Right hindlimb (tissue), 1 donor: ENCODE results near the gene NYNRIN.

Experiments used
- DNase-seq: peaks from one replicate; pipeline ENCODE4 v3.0.0-alpha.2; 2018

NYNRIN gene

GRCh38 chr14:24395609-24396582, 2.9 kb upstream of the NYNRIN start:
- no peak for DNase-seq

DNA sequence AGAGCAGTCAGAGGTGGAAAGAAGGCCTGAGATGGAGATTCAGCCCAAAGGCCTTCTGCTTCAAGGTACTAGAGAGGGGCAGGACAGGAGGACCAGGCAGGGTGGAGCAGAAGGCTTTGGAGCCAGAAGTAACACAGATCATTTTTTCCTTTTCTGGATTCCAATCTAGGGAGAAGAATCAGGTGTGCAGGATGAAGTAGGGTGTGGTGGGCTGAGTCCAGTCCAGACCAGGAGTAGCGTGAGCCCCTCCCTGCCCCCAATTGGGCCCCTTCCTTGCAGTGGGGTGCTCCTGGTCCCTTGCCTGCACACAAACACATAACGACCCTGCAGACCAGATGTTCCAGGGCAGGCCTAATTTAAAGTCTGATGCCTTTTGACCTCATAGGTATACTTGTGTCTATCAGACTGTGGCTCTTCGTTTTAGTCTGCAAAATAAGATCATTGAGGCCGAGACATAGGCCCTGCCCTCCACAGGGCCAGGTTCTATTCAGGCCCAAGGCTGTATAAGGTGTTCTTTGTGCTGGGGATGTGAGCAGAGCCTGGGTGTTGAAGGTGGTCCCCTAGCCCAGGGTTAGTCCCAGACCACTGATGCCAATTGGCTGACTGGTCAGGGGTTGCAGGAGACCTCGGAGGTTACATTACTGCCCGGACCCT, 1.0 kb upstream of the NYNRIN start:
- no peak for DNase-seq

- DNase-seq: peak; percentile 80
These were observed 530 bp upstream of the NYNRIN start for GRCh38 chr14:24398293-24398652.

GRCh38 chr14:24399447-24399822, 632 bp downstream of the NYNRIN start:
- DNase-seq: no peak

DNA sequence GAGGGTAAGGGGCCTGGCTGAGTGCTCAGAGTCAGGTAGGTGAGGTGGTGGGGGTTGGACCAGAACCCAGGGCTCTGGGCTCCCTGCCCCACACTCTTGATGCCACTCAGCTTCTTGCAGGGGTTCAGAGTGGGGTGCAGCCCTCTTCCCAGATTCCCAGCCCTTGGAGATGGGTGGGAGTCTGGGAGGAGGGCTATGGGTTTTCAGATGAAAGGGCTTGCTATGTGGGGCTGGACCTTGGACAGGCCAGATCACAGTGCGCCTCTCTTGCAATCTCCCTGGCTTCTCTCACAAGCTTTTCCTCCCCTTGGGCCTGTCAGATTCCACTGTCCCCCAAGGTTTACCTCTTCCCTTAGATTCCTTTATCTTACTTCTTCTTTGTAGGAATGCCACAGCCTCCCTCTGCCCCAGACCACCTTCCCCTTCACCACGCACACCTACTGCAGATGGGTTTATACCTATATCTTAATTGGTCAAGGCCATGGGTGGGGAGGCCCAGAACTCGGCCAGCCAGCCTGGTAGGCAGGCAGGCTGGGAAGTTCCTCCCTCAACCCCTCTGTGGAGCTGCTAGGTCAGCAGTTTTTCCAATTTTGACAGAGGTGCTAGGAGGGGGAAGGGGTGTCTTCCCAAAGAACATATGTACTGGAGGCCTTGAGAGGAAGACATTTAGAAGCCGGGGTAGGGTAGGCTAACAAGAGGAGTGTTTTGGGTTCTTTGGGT, 1.4 kb downstream of the NYNRIN start:
- DNase-seq: no peak

DNA sequence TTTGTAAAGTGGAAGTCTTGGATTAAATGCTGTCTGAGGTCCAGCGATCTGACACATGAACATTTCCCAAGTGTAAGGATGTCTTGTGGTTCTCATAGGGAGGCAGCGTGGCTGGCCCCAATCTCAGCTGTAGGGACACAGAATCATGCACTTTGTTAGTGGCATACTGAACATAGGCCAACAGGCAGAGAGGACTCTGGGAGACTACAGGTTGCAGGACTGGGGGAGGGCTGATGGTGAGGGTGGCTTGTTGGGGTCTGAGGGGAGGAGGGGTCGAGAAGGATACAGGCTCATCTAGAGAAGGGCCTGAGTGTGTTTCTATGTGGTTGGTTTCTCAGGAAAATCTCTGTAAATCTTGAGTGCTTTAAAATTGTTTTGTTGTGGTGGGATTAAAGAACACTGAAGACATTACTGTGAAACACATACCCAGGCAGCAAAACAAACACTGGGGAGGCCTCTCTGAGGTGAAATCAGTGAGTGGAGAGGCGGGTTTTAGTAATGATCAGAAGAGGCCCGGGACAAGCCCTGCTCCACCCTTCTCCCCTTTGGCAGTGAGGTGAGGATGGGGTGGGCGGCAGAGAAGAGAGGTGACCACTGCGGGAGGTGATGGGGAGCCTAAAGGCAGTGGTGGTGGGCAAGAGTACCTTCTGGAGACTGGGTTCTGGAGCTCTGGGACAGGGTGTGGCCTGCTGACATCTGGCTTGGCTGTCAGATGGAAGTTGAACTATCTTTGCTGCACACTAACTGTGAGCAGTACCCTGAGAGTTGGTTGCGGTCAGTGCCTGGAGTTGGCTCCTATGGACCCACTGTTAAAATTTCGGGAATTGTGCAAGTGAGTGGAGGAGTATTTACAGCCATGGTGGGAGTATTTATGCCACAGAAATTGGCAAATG, 3.3 kb downstream of the NYNRIN start:
- no peak for DNase-seq

DNA sequence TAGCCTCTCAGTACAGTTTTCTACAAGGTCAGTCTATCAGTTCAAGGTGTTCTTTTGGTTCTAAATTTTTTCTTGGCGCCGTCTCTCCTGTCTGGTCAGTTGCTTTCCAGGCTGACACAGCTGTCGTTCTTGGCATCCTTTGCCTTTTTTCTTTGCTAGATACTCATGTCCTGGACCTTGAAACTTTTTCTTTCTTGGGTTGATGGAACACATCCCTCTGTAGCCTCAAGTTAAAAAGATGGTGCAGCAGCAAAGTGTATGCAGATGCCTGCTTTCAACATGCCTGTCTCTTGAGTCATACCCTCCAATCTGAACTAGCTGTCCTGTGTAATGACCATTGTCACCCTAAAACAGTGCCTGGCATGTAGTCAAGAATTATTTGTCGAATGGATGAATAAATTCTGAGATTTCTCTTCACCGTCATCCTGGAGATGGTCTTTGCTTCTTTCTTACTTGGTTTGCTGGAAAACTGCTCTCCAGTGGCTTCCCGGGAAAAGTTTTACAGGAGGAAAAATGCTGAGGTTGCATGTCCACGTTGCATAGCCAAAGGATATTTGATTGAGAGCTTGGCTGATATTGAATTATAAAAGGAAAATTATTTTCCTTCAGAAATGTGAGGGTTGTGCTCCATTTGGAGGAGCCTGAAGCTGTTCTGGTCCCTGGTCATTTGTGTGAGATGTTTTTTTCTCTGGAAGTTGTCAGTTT, 4.6 kb downstream of the NYNRIN start:
- DNase-seq: no peak

GRCh38 chr14:24404814-24405213, 6.0 kb downstream of the NYNRIN start:
- DNase-seq: no peak

DNA sequence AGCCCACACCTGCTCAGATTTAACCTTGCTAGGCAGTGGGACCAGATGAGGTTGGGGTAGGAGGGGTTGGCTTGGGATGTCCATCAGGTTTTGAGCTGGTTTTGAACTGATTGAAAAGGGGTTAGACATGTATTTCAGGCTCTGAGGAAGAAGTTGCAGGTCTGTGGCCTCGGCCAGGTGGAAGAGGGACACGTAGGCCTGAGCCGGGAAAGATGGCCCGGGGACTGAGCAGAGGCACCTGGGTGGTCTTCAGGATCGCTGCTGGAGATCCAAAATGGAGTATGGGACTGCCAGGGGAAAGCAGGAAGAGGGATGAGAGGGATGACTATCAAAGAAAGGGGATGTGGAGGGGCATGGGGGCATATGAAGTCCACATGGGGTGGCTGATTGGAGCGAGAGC, 7.6 kb downstream of the NYNRIN start:
- DNase-seq: no peak

DNA sequence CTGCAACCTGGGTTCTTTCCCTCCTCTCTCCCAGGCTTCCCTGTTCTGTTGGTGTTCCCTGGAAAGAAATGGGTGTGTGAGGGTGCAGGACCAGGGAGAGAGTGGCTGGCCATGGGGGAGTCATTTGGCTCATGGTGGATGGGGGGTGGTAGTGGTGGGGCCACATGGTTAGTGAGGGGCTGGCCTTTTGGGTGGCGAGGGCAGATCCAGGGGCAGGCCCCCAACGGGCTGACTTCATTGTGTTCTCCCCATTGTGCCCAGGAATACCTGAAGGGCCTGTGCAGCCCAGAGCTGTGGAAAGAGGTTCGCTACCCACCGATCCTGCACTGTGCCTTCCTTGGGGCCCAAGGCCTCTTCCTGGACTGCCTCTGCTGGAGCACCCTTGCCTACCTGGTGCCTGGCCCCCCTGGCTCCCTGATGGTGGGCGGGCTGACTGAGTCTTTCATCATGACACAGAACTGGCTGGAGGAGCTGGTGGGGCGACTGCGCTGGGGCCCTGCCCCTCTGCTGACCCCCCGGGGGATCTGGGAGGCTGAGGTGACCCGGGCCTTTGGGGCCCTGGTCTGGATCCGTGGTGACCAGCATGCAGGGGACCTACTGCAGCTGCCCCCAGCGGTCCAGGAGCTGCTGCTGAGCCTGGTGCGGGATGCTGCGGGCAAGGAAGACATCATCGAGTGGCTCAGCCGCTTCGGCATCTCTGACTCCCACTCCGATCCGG, 9.0 kb downstream of the NYNRIN start:
- DNase-seq: no peak

GRCh38 chr14:24408764-24409163, 10.0 kb downstream of the NYNRIN start:
- peak; percentile 63 for DNase-seq

- no peak for DNase-seq
These were observed 10.4 kb downstream of the NYNRIN start for GRCh38 chr14:24409192-24409591.

DNA sequence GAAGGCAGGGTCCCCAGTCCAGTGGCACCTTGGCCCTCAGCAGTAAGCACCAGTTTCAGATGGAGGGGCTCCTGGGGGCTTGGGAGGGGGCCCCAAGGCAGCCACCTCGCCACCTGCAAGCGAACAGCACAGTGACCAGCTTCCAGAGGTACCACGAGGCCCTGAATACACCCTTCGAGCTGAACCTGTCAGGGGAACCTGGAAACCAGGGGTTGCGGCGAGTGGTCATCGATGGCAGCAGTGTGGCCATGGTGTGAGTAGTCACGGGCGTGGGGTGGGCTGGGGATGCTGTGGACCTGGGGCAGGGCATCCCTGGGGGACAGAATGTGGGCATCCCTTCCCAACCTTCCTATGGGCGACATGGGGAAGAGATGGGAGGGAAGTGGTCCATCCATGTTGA, 11.2 kb downstream of the NYNRIN start:
- no peak for DNase-seq

GRCh38 chr14:24411443-24412389, 12.9 kb downstream of the NYNRIN start:
- peak; percentile 63 for DNase-seq

- DNase-seq: no peak
These were observed 15.3 kb downstream of the NYNRIN start for GRCh38 chr14:24414077-24414476.

- DNase-seq: peak; percentile 16
These were observed 16.1 kb downstream of the NYNRIN start for GRCh38 chr14:24414732-24415420.

DNA sequence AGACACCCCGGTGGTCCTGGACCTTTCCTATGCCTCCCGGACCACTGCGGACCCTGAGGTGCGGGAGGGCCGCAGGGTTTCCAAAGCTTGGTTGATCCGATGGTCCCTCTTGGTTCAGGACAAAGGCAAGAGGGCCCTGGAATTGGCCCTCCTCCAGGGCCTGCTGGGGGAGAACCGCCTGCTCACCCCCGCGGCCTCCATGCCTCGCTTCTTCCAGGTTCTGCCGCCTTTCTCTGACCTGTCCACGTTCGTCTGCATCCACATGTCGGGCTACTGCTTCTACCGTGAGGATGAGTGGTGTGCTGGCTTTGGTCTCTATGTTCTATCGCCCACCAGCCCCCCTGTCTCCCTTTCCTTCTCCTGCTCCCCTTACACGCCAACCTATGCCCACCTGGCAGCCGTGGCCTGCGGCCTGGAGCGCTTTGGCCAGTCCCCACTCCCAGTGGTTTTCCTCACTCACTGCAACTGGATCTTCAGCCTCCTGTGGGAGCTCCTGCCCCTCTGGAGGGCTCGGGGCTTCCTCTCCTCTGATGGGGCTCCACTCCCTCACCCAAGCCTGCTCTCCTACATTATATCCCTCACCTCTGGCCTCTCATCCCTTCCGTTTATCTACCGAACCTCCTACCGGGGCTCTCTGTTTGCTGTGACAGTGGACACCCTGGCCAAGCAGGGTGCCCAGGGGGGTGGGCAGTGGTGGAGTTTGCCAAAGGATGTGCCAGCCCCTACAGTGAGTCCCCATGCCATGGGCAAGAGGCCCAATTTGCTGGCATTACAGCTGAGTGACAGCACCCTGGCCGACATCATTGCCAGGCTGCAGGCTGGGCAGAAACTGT, 16.8 kb downstream of the NYNRIN start:
- DNase-seq: peak; percentile 23

- DNase-seq: peak; percentile 29
These were observed 17.6 kb downstream of the NYNRIN start for GRCh38 chr14:24416254-24416931.
